ENCODE results near the gene CST2.

DNA sequence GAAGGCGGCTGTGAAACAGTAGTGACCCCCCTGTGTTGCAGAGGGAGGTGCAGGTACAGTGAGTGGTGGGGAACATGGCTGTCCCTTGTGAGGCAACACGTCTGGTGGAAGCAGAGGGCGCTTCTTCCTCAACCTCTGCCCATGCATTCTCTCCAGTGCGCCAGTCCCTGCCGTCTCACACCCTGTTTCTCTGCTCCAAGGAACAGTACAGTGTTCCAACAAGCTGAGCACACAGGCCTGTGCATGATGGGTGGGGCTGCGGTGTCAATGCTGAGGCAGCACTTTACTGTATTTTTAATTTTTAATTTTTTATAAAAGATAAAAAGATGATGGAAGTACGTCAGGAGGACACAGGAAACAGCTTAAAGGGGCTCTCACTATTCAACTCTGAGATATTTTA is 32.5 kb downstream of the CST2 start:
- TF ChIP-seq, protein P1, sequence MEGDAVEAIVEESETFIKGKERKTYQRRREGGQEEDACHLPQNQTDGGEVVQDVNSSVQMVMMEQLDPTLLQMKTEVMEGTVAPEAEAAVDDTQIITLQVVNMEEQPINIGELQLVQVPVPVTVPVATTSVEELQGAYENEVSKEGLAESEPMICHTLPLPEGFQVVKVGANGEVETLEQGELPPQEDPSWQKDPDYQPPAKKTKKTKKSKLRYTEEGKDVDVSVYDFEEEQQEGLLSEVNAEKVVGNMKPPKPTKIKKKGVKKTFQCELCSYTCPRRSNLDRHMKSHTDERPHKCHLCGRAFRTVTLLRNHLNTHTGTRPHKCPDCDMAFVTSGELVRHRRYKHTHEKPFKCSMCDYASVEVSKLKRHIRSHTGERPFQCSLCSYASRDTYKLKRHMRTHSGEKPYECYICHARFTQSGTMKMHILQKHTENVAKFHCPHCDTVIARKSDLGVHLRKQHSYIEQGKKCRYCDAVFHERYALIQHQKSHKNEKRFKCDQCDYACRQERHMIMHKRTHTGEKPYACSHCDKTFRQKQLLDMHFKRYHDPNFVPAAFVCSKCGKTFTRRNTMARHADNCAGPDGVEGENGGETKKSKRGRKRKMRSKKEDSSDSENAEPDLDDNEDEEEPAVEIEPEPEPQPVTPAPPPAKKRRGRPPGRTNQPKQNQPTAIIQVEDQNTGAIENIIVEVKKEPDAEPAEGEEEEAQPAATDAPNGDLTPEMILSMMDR (IDR thresholded peaks at IDR 0.05; ENCODE audit: poor library complexity, severe bottlenecking), result no peak
- TF ChIP-seq RAD21 (conservative IDR thresholded peaks at IDR 0.05), result no peak
- no peak for TF ChIP-seq EP300 (conservative IDR thresholded peaks at IDR 0.05; ENCODE audit: poor library complexity, severe bottlenecking)
- TF ChIP-seq, protein P2, sequence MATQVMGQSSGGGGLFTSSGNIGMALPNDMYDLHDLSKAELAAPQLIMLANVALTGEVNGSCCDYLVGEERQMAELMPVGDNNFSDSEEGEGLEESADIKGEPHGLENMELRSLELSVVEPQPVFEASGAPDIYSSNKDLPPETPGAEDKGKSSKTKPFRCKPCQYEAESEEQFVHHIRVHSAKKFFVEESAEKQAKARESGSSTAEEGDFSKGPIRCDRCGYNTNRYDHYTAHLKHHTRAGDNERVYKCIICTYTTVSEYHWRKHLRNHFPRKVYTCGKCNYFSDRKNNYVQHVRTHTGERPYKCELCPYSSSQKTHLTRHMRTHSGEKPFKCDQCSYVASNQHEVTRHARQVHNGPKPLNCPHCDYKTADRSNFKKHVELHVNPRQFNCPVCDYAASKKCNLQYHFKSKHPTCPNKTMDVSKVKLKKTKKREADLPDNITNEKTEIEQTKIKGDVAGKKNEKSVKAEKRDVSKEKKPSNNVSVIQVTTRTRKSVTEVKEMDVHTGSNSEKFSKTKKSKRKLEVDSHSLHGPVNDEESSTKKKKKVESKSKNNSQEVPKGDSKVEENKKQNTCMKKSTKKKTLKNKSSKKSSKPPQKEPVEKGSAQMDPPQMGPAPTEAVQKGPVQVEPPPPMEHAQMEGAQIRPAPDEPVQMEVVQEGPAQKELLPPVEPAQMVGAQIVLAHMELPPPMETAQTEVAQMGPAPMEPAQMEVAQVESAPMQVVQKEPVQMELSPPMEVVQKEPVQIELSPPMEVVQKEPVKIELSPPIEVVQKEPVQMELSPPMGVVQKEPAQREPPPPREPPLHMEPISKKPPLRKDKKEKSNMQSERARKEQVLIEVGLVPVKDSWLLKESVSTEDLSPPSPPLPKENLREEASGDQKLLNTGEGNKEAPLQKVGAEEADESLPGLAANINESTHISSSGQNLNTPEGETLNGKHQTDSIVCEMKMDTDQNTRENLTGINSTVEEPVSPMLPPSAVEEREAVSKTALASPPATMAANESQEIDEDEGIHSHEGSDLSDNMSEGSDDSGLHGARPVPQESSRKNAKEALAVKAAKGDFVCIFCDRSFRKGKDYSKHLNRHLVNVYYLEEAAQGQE (IDR thresholded peaks at IDR 0.05; ENCODE audit: borderline replicate concordance), result no peak

Measured in neural cell (in vitro differentiated cells).